ENCODE measurements around the gene P2RY8.
A peak's percentile ranks its signal among the peaks of the same experiment; 100 is the strongest.

The P2RY8 gene

DNA sequence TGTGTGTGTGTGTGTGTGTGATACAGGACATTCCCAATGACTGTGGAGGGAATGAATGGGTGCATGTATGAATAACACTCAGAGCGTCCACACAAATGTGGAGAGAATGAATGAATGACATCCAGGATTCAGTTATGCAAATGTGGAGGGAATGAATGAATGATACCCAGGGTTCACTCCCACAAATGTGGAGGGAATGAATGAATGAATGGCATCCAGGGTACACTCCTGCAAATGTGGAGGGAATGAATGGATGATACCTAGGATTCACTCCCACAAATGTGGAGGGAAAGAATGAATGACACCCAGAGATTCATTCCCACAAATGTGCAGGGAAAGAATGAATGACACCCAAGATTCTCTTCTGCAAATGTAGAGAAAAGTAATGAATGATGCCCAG, 48.2 kb downstream of the P2RY8 start:
- no peak overlapping the region for H3K4me3 ChIP-seq (replicated peaks in 1 of 2; ENCODE audit: low read depth in 2 of 2, low read length in 2 of 2)
- no peak for TF ChIP-seq CTCF (IDR thresholded peaks at IDR 0.05; ENCODE audit: low read depth, low read length)
- no peak for DNase-seq (ENCODE audit: low read depth in 2 of 2)

GRCh38 chrX:1488141-1488540, 48.8 kb downstream of the P2RY8 start:
- no peak for TF ChIP-seq CTCF (IDR thresholded peaks at IDR 0.05; ENCODE audit: low read depth, low read length)
- DNase-seq (ENCODE audit: low read depth in 2 of 2) = no peak
- no peak overlapping the region for H3K4me3 ChIP-seq (replicated peaks in 1 of 2; ENCODE audit: low read depth in 2 of 2, low read length in 2 of 2)

DNA sequence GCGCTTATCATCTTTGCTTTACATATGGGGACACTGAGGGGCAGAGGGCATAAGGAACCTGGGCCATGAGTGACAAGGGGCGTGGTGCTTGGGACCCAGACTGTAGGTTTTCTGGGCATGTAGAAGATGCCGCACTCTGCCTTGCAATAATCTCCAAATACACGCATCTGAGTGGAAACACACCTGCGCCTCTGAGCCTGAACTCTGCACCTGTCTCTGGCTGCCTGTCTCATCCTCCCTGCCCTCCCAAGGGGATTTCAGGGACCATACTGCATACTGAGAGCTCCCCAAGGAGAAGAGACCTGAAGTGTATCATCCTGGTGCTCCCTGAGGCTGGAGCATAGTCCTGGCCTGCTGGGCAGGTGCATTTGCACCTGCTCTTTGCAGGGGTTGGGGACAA, 49.6 kb downstream of the P2RY8 start:
- DNase-seq (ENCODE audit: low read depth in 2 of 2) = no peak
- no peak overlapping the region for H3K4me3 ChIP-seq (replicated peaks in 1 of 2; ENCODE audit: low read depth in 2 of 2, low read length in 2 of 2)
- TF ChIP-seq CTCF (IDR thresholded peaks at IDR 0.05; ENCODE audit: low read depth, low read length) = no peak

GRCh38 chrX:1486749-1487361, 50.1 kb downstream of the P2RY8 start:
- peak in 1 of 2 donors; percentile 12 for DNase-seq (ENCODE audit: low read depth in 2 of 2)
- no peak overlapping the region for H3K4me3 ChIP-seq (replicated peaks in 1 of 2; ENCODE audit: low read depth in 2 of 2, low read length in 2 of 2)
- no peak for TF ChIP-seq CTCF (IDR thresholded peaks at IDR 0.05; ENCODE audit: low read depth, low read length)

DNA sequence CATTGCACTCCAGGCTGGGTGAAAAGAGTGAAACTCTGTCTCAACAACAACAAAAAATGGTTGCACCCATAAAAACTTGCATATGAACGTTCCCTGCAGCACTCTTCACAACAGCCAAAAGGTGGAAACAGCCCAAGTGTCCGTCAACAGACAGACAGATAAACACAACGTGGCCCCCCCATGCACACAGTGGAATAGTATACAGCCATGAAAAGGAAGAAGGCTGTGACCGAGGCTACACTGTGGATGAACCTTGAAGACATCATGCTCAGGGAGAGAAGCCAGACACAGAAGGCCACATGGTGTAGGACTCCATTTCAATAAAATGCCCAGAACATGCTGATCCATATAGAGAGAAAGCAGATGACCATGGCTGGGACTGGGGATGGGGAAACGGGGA, 50.8 kb downstream of the P2RY8 start:
- DNase-seq (ENCODE audit: low read depth in 2 of 2) = no peak
- no peak overlapping the region for H3K4me3 ChIP-seq (replicated peaks in 1 of 2; ENCODE audit: low read depth in 2 of 2, low read length in 2 of 2)
- no peak for TF ChIP-seq CTCF (IDR thresholded peaks at IDR 0.05; ENCODE audit: low read depth, low read length)

DNA sequence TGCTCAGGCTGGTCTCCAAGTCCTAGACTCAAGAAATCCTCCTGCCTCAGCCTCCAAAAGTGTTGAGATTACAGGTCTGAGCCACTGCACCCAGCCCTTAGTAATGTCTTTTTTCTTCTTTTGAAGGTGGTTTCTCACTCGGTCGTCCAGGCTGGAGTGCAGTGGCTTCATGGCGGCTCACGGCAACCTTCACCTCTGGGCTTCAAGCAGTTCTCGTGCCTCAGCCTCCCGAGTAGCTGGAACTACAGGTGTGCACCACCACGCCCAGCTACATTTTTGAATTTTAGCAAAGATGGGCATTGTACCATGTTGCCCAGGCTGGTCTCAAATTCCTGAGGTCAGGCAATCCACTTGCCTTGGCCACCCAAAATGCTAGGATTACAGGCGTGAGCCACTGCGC, 52.0 kb downstream of the P2RY8 start:
- TF ChIP-seq CTCF (IDR thresholded peaks at IDR 0.05; ENCODE audit: low read depth, low read length) = no peak
- no peak for DNase-seq (ENCODE audit: low read depth in 2 of 2)
- no peak overlapping the region for H3K4me3 ChIP-seq (replicated peaks in 1 of 2; ENCODE audit: low read depth in 2 of 2, low read length in 2 of 2)

DNA sequence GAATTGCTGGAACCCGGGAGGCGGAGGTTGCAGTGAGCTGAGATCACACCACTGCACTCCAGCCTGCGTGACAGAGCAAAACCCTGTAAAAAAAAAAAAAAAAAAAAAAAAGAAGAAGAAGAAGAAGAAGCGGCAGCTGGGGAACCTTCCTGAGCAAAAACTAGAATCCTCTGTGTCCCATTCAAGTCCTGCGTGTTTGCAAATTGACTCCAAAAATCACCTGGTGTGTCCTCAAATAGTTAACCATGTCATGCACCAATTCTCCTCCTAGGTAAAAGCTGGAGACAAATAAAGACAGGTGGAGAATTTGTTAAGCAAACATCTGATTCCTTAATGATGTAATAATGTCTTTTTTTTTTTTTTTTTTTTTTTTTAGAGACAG, 52.4 kb downstream of the P2RY8 start:
- no peak for DNase-seq (ENCODE audit: low read depth in 2 of 2)
- H3K4me3 ChIP-seq (replicated peaks in 1 of 2; ENCODE audit: low read depth in 2 of 2, low read length in 2 of 2) = no peak overlapping the region

More for the DNA sequence above, 52.4 kb downstream of the P2RY8 start:
- TF ChIP-seq CTCF (IDR thresholded peaks at IDR 0.05; ENCODE audit: low read depth, low read length) = no peak

All from cardiac fibroblast (primary cell).